Left renal pelvis (tissue), 4 donors: ENCODE measurements around the gene LAMC2. TPM values are rescaled to one million over a fixed set of nuclear protein-coding genes. Genes with fewer than 3 reads are reported as not detected.

Experiments
- DNase-seq, 4 donors: peaks; one replicate each; pipeline ENCODE4 v3.0.0-alpha.2; 2013; ENCODE audit warnings: low read depth in 4 of 4, low spot score in 3 of 4
- polyA plus RNA-seq, 4 donors: library from polyadenylated mRNA; unstranded; fragments of 120-200 nt; gene quantifications; one replicate each; pipeline ENCODE4 v1.2.1, GENCODE V29; 2013; ENCODE audit not compliant: insufficient read length in 4 of 4

The LAMC2 gene
- polyA plus RNA-seq, 4 donors: 1.9 to 6.7 (median 5.2) TPM

DNA sequence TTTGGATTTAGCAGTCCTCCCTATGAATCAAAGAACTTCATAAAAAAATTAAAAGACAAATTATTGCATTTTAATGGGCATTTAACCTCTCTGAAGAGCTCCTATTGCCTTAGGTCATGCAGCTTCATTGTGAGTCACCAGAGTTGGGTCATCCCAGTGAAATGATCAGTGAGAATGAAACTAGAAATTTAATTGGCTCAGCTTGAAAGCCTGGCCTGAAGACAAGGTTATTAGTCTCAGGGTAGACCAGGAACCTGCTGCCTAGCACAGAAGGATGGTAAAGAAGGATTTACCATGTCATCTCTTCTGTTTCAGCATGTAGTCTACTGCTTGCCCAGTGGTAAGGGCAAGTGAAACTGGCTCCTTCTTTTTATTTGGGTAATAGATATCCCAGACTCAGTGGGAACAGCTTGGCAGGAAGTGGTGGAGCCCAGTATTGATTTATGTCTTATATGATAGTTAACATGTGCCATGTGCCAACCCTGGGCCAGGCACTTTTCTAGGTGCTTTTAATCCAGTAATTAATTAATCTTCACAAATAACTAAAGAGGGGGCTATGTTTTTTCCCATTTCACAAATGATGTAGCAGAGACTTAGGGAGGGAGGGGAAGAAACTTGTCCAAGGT is 23.6 kb downstream of the LAMC2 start:
- DNase-seq: no peak

DNA sequence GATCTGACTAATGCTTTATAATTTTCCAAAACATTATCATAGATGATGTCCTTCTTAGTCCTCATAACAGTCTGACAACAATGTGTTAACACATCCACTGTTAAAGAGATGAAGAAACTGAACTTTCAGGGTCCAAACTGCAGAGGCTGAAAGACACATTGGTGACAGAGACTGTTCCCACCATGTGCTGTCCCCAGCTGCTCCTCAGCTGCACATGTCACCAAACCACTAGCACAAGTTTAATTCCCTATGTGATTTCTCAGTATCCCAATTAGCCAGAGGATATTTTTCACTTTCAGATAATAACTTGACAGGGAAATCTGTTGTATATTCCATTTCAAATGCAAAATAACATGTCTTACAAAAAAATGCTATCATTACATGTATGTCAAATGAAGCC is 24.6 kb downstream of the LAMC2 start:
- no peak for DNase-seq

DNA sequence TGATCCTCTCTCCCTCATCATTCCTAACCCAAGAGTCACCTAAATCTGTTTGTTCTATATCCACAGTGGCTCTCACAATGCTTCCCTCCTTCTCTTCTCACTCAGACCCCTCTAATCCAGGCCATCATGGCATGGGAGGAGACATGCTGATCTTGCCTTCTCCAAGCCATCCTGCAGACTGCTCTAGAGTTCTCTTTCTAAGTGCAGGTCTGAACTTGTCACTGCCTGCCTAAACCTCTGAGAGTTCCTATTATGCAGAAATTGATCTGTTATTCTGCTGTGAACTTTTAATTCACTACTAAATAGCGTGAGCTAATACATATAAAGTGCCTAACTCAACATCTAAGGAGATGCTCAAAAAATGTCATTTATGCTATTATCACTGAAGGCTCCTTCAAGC is 26.8 kb downstream of the LAMC2 start:
- no peak for DNase-seq

DNA sequence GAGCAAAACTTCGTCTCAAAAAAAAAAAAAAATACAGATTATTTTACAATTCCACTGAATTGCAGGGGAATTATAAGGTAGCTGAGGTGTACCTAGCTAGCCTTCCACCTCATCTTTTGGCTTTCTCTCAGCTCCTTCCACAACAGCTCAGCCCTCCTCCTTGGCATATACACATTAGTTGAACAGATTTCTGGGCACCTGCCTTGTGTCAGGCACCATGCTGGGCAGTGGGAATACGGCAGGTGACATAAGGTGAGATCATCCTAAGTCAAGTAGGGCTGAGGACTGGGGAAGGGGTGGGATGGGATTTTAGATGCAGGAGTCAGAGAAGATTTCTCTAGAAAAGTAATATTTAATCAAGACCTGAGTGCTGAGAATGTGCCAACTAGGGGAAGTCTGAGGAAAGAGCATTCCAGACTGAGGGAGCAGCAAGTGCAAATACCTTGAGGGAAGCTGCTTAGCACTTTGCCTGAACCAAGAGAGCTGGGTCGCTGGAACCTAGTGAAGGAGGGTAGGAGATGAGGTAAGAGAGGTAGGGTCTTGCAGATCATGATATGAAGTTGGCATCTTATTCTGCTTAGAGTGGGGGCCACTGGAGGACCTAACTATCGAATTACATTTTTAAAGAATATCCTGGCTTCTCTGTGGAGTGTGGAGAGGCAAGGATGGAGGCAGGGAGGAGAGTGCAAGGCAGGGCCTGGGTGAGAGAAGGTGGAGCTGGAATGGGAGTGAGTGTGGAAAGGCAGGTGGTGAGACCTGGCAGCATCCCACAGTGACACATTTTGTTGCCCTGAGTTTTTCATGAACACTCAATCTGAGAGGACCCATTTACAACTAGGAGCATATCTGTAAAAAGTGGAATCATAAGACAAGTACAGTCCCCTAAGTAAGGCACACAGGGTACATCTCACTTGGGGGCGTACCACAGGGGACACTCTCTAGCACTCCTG is 28.2 kb downstream of the LAMC2 start:
- DNase-seq: no peak

DNA sequence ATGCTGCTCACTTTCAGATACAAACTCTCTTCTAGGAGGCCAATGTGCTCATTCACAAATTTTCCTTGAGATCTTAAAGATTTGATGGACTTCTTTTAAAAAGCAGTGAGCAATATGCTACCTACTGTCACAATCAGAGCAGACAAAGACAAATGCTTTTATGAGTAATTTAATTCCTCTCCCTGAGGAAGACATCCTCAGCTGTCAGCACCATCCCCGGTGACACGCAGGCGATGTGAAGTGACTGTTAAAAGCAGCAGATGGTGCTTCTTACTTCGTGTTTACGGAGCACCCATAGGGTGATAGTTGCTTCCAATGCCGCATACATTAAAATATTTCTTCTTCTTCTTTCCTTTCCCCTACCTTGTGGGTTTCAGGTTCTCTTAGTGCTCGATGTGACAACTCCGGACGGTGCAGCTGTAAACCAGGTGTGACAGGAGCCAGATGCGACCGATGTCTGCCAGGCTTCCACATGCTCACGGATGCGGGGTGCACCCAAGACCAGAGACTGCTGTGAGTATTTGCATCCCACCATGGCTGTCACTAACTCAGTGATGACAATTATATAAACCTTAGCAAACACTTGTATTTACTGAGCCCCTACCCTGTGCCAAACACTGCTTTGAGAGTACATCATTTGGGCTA is 29.1 kb downstream of the LAMC2 start:
- DNase-seq: no peak

DNA sequence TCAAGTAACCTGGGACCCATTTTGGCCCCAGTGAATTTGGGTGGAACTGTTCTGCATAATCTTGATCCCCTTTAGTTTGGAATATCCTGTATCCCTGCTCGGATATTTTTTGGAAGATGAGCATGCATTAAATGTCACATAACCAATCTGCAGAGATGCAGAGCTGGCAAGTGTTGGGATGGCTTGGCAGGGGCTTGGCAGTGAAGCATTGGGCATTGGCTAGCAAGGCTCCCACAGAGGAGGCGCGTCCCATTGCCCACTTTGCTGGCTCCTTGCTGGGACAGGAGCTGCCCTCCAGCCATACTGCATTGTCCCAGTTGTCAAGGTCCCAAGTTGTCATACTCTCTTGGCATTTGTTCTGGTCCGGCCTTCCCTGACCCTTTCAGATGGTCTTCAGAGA is 29.9 kb downstream of the LAMC2 start:
- DNase-seq: no peak

DNA sequence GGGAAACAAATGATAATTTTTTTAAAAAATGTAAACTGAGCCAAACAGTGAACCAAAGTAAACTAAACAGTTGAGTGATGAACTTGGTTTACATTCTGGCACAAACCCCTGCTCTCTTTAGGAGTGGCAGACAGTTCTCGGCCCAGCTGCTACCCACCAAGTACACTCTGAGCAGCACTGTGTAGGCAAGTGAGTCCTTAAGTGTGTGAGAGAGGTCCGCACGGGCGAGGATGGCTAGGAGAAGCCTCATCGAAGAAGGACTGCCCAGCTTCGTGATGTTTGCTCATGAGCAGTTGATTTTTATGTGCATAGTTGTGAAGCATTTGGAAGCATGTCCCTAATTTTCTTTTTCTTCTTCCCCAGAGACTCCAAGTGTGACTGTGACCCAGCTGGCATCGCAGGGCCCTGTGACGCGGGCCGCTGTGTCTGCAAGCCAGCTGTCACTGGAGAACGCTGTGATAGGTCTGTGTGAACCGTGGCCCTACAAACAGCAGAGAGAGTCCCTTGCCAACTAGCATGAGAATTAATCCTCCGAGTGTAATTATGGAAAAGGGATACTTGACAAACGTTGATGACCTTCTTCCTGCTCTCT is 32.1 kb downstream of the LAMC2 start:
- no peak for DNase-seq

DNA sequence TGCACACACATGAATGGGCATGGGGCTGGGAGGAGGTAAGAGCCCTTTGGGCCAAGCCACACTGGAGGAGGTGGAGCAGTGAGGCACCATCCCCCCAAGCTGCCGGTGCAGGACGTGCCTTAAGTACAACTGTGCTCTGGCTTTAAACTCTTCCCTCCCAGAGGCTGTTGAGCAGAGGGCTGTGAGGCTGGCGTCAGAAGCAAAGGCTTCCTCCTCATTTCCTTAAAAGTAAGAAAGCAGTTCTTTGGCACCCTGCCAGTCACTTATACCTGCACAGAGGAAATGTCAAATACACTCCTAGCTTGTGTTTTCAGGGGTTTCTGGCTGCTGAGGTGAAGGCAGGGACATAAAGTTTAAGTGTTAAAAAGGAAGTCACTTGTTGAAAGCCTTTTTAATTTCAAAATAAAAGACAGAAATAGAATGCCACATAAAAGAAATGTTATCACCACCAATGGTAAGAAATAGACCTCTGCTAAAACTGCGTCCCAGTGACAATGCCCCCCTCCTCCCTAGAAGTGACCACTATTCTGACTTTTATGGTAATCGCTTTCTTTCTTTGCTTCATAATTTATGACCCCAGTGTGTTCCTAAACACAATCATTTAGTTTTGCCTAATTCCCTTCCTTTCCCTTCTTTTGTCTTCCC is 33.0 kb downstream of the LAMC2 start:
- DNase-seq: peak in 2 of 4 donors; percentile 53 to 54

DNA sequence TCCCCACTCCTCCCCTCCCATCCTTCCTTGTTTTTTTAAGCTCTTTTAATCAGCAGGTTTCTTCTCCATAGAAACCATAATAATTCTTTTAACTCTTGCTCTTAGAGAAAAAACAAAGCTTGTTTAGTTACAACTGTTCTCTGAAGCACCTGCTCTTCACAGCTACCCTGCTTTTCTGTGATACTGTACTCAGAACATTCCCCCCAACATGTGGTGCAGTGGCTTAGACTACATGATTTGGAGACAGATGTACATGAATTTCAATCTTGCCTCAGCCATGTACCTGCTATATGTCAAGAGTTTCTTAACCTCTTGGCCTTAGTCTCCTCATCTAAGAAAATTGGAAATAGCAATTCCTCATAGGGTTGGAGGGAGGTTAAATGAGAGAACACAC is 33.5 kb downstream of the LAMC2 start:
- no peak for DNase-seq

DNA sequence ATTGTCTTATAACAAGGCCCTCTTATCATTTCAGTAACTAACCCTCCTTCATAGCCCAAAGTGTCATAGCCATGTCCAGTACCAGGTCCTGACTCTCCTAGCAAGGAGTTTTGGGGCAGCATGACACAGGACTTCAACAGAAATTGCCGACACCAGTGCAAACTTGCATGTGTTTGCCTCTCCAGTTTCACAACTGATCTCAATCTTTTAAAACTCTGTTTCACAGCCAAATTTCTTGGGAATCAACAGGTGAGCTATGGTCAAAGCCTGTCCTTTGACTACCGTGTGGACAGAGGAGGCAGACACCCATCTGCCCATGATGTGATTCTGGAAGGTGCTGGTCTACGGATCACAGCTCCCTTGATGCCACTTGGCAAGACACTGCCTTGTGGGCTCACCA is 36.8 kb downstream of the LAMC2 start:
- no peak for DNase-seq

DNA sequence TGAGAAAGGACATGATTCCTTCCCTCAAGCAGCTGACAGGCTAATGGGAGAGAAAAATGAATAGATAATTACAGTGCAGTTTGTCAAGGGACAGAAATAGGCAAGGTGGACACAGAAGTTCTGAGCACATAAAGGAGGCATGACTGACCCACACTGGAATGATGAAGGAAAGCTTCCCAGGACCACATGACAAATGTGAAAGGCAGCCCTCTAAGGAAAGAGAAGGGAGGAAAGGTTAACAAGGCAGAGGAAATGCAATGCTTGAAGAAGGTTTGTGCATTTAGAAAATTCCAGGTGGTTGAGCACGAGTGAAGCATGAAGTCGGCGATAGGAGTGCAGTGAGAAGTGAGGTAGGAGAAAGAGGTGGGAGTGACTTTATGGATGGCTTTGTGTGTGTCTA is 37.4 kb downstream of the LAMC2 start:
- no peak for DNase-seq

DNA sequence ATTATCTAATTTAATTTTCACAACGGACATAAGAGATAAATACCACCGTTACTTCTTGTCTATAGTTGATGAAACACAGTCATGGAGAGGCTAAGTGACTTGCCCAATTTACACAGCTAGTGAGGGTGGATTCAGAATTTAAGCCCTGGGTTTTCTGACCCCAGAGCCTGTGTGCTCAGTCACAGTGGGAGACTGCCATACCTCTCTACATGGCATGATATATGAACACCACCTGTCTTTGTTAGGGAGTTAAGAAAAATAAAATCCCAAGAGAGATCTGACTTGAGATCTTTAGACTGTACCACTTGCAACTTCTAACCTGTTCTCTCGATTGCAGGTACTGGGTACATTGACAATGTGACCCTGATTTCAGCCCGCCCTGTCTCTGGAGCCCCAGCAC is 40.3 kb downstream of the LAMC2 start:
- no peak for DNase-seq

DNA sequence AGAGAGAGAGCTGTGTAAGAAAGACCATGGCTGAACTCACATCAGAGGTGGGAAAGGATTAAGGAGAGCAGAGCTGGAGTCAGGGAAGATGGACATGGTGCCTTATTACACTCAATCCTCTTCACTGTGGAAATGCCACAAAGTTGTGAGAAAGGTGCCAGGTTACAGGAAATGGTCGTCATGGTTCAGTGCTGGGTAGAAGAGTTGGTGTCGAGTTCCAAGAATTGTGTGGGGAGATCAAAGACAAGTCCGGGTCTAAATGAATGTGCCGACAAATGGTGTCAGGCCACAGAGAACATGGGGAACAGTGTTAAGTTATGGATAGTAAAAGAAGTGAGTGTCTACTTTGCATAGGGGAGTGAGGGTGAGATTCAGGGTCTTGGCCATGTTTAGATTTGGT is 40.9 kb downstream of the LAMC2 start:
- peak in 2 of 4 donors; percentile 37 to 80 for DNase-seq

DNA sequence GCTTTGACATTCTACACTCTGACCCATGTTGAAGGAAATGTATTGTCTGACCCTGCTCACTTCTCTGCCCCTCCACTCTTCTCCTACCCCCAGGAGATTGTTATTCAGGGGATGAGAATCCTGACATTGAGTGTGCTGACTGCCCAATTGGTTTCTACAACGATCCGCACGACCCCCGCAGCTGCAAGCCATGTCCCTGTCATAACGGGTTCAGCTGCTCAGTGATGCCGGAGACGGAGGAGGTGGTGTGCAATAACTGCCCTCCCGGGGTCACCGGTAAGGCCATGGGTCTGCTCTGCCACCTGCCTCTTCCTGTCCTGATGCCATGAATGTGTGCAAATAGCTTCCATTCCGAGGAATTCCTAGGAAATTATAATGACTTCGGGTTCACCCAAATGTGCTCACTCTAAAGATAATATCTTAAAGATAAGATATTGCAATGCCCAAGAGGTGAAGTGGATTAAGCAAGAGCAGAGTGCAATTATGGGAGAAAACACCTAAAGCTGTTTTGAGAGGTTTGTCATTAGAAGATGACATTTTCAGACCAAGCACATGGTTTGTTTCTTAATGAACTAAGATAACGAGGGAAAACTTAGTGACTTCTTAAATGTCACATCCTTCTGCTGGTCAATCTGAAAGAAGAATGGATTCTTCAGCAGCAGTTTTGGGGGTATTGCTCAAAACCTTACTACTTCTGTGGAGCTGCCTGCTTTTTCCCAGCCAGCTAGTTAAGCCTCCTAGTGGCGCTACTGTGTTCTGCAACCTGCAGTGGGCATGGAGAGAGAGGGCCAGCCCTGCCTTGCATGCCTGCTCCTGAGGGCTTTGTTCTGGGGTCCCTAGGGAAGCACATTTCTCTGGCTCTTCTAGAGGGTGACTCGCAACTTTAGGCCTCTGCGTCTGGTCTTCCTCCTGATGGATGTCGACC is 41.6 kb downstream of the LAMC2 start:
- no peak for DNase-seq

DNA sequence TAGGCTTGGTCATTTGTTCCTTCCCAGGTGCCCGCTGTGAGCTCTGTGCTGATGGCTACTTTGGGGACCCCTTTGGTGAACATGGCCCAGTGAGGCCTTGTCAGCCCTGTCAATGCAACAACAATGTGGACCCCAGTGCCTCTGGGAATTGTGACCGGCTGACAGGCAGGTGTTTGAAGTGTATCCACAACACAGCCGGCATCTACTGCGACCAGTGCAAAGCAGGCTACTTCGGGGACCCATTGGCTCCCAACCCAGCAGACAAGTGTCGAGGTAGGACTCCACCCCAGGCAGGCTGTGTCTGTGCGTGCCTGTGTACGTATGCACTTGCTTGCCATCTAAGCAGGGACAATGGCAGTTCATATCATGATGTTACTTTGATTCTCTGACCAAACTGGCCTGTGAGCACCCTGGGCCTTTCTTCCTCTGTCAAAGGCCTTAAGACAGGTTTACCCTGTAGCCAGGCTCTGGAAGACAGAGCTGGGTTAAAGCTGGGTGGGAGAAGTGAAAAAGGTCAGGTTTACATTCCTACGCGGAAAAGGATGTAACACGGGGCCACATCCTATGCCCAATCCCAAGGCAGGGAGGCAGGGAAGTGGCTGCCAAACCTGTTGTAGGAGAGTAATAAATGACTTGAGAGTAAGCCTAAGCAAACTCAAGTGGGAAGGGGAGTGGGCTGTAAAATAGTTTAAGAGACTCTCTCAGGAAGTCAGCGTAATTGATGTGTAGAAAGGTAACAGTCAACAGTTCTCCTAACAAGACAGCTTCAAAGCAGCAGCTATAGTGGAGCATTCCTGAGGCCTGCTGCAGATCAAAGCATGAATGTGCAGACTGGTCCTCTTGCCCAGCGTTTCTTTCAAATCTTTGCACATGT is 42.5 kb downstream of the LAMC2 start:
- no peak for DNase-seq

DNA sequence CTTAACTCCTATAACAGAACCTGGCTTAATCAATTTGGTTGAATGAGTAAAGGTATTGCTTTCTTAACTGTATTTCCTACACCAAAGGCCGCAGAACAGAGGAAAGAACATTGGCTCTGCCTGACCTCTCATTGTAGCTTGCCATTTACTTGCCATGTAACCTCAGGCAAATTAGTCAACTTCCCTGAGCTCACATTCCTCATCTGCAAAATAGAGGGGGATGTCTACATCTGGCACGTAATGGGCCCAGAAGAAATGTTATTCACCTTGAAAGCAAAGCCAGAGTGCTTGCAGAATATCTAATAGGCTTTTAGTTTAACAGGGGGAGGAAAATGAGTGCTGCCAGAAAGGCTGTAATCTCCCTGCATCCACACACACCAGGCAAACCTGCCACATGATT is 44.3 kb downstream of the LAMC2 start:
- DNase-seq: no peak

DNA sequence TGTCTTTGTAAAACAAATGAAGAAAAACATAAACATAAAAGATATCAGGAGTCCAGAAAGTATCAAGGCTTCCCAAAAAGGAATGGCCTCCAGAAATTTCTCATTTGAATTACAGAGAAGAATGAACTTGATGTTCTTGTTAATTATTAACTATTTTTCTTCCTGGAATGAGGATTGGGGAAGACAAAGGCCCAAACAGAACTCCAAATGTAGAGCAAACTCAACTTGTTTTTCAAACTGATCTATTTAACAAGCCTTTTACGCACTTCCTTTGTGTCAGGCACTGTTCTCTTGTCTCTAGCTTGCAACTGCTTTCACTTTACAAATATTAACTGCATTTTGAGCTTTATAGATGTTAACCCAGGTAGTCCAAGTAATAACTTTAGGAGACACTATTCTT is 45.5 kb downstream of the LAMC2 start:
- DNase-seq: no peak

DNA sequence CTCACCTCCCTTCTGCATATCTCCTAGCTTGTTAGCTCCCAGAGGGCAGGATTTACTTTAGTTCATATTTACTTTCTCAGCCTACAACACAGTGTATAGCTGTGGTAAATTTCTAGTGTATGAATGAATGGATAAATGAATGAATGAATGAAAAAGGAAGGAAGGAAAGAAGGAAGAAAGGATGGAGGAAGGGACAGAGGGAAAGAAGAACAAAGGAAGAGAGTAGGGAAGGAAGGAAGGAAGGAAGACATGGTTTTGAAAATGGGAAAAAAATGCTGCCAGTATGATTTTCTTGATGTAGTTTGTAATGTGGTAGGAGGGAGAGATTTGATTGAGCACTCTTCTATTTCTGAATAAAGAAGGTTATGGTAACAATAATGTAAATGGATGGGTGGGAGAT is 47.0 kb downstream of the LAMC2 start:
- no peak for DNase-seq
